Measurements from ENCODE around the gene PRR15L.
"Not testable (repeated sequence)": the region's sequence is repeated elsewhere in the genome, so short reads cannot be mapped to it uniquely, and the experiment has no call there.

The PRR15L gene

GRCh38 chr17:47927821-47928400, 29.8 kb downstream of the PRR15L start:
- no peak overlapping the region for H3K4me3 ChIP-seq (ENCODE audit: low read length)
- no peaks in the 10 kb centered on the region for H3K4me1 ChIP-seq (ENCODE audit: control insufficient read depth, low read depth, low read length)
- no peaks in the 10 kb centered on the region for H3K9me3 ChIP-seq (ENCODE audit: control insufficient read depth, low read depth, low read length)
- no peak overlapping the region for H3K9ac ChIP-seq (ENCODE audit: low read length)
- H3K36me3 ChIP-seq (ENCODE audit: control insufficient read depth, low read depth, low read length), result peaks cover 25% of the 10 kb centered on the region
- H3K27me3 ChIP-seq (ENCODE audit: control insufficient read depth, insufficient read depth, low read length), result no peaks in the 10 kb centered on the region
- H3K27ac ChIP-seq (ENCODE audit: low read length), result no peak overlapping the region

GRCh38 chr17:47925678-47925988, 32.0 kb downstream of the PRR15L start:
- Histone ChIP-seq H3K4me1 (ENCODE audit: control insufficient read depth, low read depth, low read length) (no peaks in the 10 kb centered on the region), H3K9ac (ENCODE audit: low read length) (no peak overlapping the region), H3K27me3 (ENCODE audit: control insufficient read depth, insufficient read depth, low read length) (no peaks in the 10 kb centered on the region), H3K36me3 (ENCODE audit: control insufficient read depth, low read depth, low read length) (peaks cover 26% of the 10 kb centered on the region), H3K9me3 (ENCODE audit: control insufficient read depth, low read depth, low read length) (no peaks in the 10 kb centered on the region), H3K4me3 (ENCODE audit: low read length) (no peak overlapping the region), H3K27ac (ENCODE audit: low read length) (no peak overlapping the region)

- Histone ChIP-seq H3K4me1 (ENCODE audit: control insufficient read depth, low read depth, low read length) (no peaks in the 10 kb centered on the region), H3K27ac (ENCODE audit: low read length) (no peak overlapping the region), H3K9ac (ENCODE audit: low read length) (no peak overlapping the region), H3K27me3 (ENCODE audit: control insufficient read depth, insufficient read depth, low read length) (no peaks in the 10 kb centered on the region), H3K4me3 (ENCODE audit: low read length) (no peak overlapping the region), H3K36me3 (ENCODE audit: control insufficient read depth, low read depth, low read length) (peaks cover 22% of the 10 kb centered on the region), H3K9me3 (ENCODE audit: control insufficient read depth, low read depth, low read length) (no peaks in the 10 kb centered on the region)
Observed at GRCh38 chr17:47924785-47925677, 32.7 kb downstream of the PRR15L start.

- not testable (repeated sequence) for H3K27ac ChIP-seq (ENCODE audit: low read length); H3K9me3 ChIP-seq (ENCODE audit: control insufficient read depth, low read depth, low read length); H3K4me1 ChIP-seq (ENCODE audit: control insufficient read depth, low read depth, low read length); H3K4me3 ChIP-seq (ENCODE audit: low read length); H3K9ac ChIP-seq (ENCODE audit: low read length); H3K27me3 ChIP-seq (ENCODE audit: control insufficient read depth, insufficient read depth, low read length)
- peaks cover 16% of the 10 kb centered on the region for H3K36me3 ChIP-seq (ENCODE audit: control insufficient read depth, low read depth, low read length)
Observed at GRCh38 chr17:47919889-47920288, 37.8 kb downstream of the PRR15L start.

GRCh38 chr17:47918991-47919390, 38.7 kb downstream of the PRR15L start:
- Histone ChIP-seq H3K27me3 (ENCODE audit: control insufficient read depth, insufficient read depth, low read length) (no peaks in the 10 kb centered on the region), H3K9me3 (ENCODE audit: control insufficient read depth, low read depth, low read length) (no peaks in the 10 kb centered on the region), H3K4me1 (ENCODE audit: control insufficient read depth, low read depth, low read length) (no peaks in the 10 kb centered on the region), H3K36me3 (ENCODE audit: control insufficient read depth, low read depth, low read length) (peaks cover 10% of the 10 kb centered on the region), H3K4me3 (ENCODE audit: low read length) (no peak overlapping the region), H3K27ac (ENCODE audit: low read length) (no peak overlapping the region), H3K9ac (ENCODE audit: low read length) (no peak overlapping the region)

GRCh38 chr17:47918006-47918405, 39.7 kb downstream of the PRR15L start:
- peaks cover 6% of the 10 kb centered on the region for H3K36me3 ChIP-seq (ENCODE audit: control insufficient read depth, low read depth, low read length)
- H3K9ac ChIP-seq (ENCODE audit: low read length), result no peak overlapping the region
- no peaks in the 10 kb centered on the region for H3K9me3 ChIP-seq (ENCODE audit: control insufficient read depth, low read depth, low read length)
- no peaks in the 10 kb centered on the region for H3K27me3 ChIP-seq (ENCODE audit: control insufficient read depth, insufficient read depth, low read length)
- H3K4me3 ChIP-seq (ENCODE audit: low read length), result no peak overlapping the region
- no peaks in the 10 kb centered on the region for H3K4me1 ChIP-seq (ENCODE audit: control insufficient read depth, low read depth, low read length)
- no peak overlapping the region for H3K27ac ChIP-seq (ENCODE audit: low read length)

- Histone ChIP-seq H3K4me1 (ENCODE audit: control insufficient read depth, low read depth, low read length) (no peaks in the 10 kb centered on the region), H3K4me3 (ENCODE audit: low read length) (no peak overlapping the region), H3K36me3 (ENCODE audit: control insufficient read depth, low read depth, low read length) (peaks cover 4% of the 10 kb centered on the region), H3K9me3 (ENCODE audit: control insufficient read depth, low read depth, low read length) (no peaks in the 10 kb centered on the region), H3K9ac (ENCODE audit: low read length) (no peak overlapping the region), H3K27ac (ENCODE audit: low read length) (no peak overlapping the region), H3K27me3 (ENCODE audit: control insufficient read depth, insufficient read depth, low read length) (no peaks in the 10 kb centered on the region)
Observed at GRCh38 chr17:47917581-47917980, 40.1 kb downstream of the PRR15L start.

GRCh38 chr17:47916489-47917208, 41.0 kb downstream of the PRR15L start:
- H3K36me3 ChIP-seq (ENCODE audit: control insufficient read depth, low read depth, low read length), result peaks cover 4% of the 10 kb centered on the region
- H3K4me1 ChIP-seq (ENCODE audit: control insufficient read depth, low read depth, low read length), result no peaks in the 10 kb centered on the region
- H3K27me3 ChIP-seq (ENCODE audit: control insufficient read depth, insufficient read depth, low read length), result no peaks in the 10 kb centered on the region
- no peak overlapping the region for H3K4me3 ChIP-seq (ENCODE audit: low read length)
- H3K9ac ChIP-seq (ENCODE audit: low read length), result no peak overlapping the region
- no peaks in the 10 kb centered on the region for H3K9me3 ChIP-seq (ENCODE audit: control insufficient read depth, low read depth, low read length)
- H3K27ac ChIP-seq (ENCODE audit: low read length), result no peak overlapping the region

GRCh38 chr17:47915776-47916398, 41.8 kb downstream of the PRR15L start:
- no peak overlapping the region for H3K4me3 ChIP-seq (ENCODE audit: low read length)
- no peaks in the 10 kb centered on the region for H3K4me1 ChIP-seq (ENCODE audit: control insufficient read depth, low read depth, low read length)
- no peaks in the 10 kb centered on the region for H3K27me3 ChIP-seq (ENCODE audit: control insufficient read depth, insufficient read depth, low read length)
- H3K36me3 ChIP-seq (ENCODE audit: control insufficient read depth, low read depth, low read length), result peaks cover 4% of the 10 kb centered on the region
- no peak overlapping the region for H3K27ac ChIP-seq (ENCODE audit: low read length)
- no peaks in the 10 kb centered on the region for H3K9me3 ChIP-seq (ENCODE audit: control insufficient read depth, low read depth, low read length)
- H3K9ac ChIP-seq (ENCODE audit: low read length), result no peak overlapping the region

GRCh38 chr17:47914306-47914948, 43.3 kb downstream of the PRR15L start:
- Histone ChIP-seq H3K4me1 (ENCODE audit: control insufficient read depth, low read depth, low read length) (no peaks in the 10 kb centered on the region), H3K9ac (ENCODE audit: low read length) (no peak overlapping the region), H3K4me3 (ENCODE audit: low read length) (no peak overlapping the region), H3K27me3 (ENCODE audit: control insufficient read depth, insufficient read depth, low read length) (no peaks in the 10 kb centered on the region), H3K9me3 (ENCODE audit: control insufficient read depth, low read depth, low read length) (no peaks in the 10 kb centered on the region), H3K36me3 (ENCODE audit: control insufficient read depth, low read depth, low read length) (peaks cover 4% of the 10 kb centered on the region), H3K27ac (ENCODE audit: low read length) (no peak overlapping the region)

- no peak overlapping the region for H3K9ac ChIP-seq (ENCODE audit: low read length)
- H3K27me3 ChIP-seq (ENCODE audit: control insufficient read depth, insufficient read depth, low read length), result no peaks in the 10 kb centered on the region
- no peak overlapping the region for H3K27ac ChIP-seq (ENCODE audit: low read length)
- no peaks in the 10 kb centered on the region for H3K4me1 ChIP-seq (ENCODE audit: control insufficient read depth, low read depth, low read length)
- H3K9me3 ChIP-seq (ENCODE audit: control insufficient read depth, low read depth, low read length), result no peaks in the 10 kb centered on the region
- H3K4me3 ChIP-seq (ENCODE audit: low read length), result no peak overlapping the region
- H3K36me3 ChIP-seq (ENCODE audit: control insufficient read depth, low read depth, low read length), result peaks cover 4% of the 10 kb centered on the region
Observed at GRCh38 chr17:47913050-47913449, 44.6 kb downstream of the PRR15L start.
